ENCODE results near the gene CDC42EP1.

DNA sequence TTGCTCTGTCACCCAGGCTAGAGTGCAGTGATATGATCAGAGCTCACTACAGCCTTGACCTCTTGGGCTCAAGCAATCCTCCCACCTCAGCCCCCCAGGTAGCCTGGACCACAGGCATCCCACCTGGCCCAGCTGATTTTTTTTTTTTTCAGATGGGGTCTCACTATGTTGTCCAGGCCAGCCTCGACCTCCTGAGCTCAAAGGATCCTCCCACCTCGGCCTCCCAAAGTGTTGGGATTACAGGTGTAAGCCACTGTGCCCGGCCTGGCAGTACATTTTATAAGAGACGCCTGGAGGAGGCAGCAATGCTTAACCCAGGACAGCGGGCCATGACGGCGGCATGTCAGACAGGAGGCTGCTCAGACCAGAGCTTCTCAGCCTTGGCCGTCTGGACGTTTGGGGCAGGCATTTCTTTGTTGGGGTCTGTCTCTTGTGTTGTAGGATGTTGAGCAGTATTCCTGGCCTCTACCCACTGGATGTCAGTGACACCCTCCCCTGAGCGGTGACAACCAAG, 15.3 kb downstream of the CDC42EP1 start:
- TF ChIP-seq, protein P1, sequence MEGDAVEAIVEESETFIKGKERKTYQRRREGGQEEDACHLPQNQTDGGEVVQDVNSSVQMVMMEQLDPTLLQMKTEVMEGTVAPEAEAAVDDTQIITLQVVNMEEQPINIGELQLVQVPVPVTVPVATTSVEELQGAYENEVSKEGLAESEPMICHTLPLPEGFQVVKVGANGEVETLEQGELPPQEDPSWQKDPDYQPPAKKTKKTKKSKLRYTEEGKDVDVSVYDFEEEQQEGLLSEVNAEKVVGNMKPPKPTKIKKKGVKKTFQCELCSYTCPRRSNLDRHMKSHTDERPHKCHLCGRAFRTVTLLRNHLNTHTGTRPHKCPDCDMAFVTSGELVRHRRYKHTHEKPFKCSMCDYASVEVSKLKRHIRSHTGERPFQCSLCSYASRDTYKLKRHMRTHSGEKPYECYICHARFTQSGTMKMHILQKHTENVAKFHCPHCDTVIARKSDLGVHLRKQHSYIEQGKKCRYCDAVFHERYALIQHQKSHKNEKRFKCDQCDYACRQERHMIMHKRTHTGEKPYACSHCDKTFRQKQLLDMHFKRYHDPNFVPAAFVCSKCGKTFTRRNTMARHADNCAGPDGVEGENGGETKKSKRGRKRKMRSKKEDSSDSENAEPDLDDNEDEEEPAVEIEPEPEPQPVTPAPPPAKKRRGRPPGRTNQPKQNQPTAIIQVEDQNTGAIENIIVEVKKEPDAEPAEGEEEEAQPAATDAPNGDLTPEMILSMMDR (IDR thresholded peaks at IDR 0.05; ENCODE audit: low read length): no peak
- TF ChIP-seq EZH2 (IDR thresholded peaks at IDR 0.05; ENCODE audit: borderline replicate concordance, low read length): no peak
